Breast epithelium (tissue), 4 donors: Measurements from ENCODE around the gene C11orf24. TPM values are rescaled to one million over a fixed set of nuclear protein-coding genes. Genes with fewer than 3 reads are reported as not detected.
A peak's percentile ranks its signal among the peaks of the same experiment; 100 is the strongest.
"Not testable (repeated sequence)": the region's sequence is repeated elsewhere in the genome, so short reads cannot be mapped to it uniquely, and the experiment has no call there.

Experiments used
- DNase-seq, 2 donors: peaks; one replicate each; pipeline ENCODE4 v3.0.0-alpha.2; 2019; ENCODE audit warnings: low spot score in 2 of 2
- H3K27ac ChIP-seq, 2 donors: fragments of 200-600 bp; sonication (generic) in 1 of 2; one replicate each; pipeline ENCODE4 v1.5.1; 2016 to 2019; ENCODE audit warnings: mild to moderate bottlenecking in 1 of 2
- H3K27me3 ChIP-seq, 2 donors: fragments of 200-600 bp; sonication (generic) in 1 of 2; one replicate each; pipeline versions ENCODE4 v1.5.1 to v1.6.0; 2017 to 2019; ENCODE audit warnings: control low read depth in 1 of 2, mild to moderate bottlenecking in 1 of 2
- H3K36me3 ChIP-seq: fragments of 200-600 bp; one replicate; pipeline ENCODE4 v1.5.1; 2019
- H3K4me1 ChIP-seq, 2 donors: fragments of 200-600 bp; sonication (generic); one replicate each; pipeline ENCODE4 v1.5.1; 2016 to 2019; ENCODE audit warnings: control low read depth in 1 of 2
- H3K4me3 ChIP-seq, 3 donors: fragments of 200-600 bp; sonication (generic); 1 replicate in 2 of 3; 2 replicates in 1 of 3; pipeline ENCODE4 v1.5.1; 2016 to 2019; ENCODE audit warnings: mild to moderate bottlenecking in 3 of 3, moderate library complexity in 2 of 3
- H3K9me3 ChIP-seq, 2 donors: fragments of 200-600 bp; sonication (generic) in 1 of 2; one replicate each; pipeline ENCODE4 v1.5.1; 2016 to 2019; ENCODE audit warnings: control low read depth in 1 of 2
- POLR2A ChIP-seq: fragments of 450-650 bp; IDR thresholded peaks from one replicate; pipeline ENCODE4 v1.6.1; 2016; ENCODE audit warnings: antibody characterized with exemption, mild to moderate bottlenecking, moderate library complexity
- POLR2AphosphoS5 ChIP-seq, 3 donors: sonication (generic); formaldehyde crosslinking; IDR thresholded peaks; one replicate each; pipeline ENCODE4 v1.6.1; 2017; ENCODE audit warnings: antibody characterized with exemption in 3 of 3
- intact Hi-C: fragments of 100-400 bp; cut with DNase I; formaldehyde crosslinking; loops from one replicate; pipeline ENCODE4 v1.15.1; 2023; ENCODE audit warnings: low total_unique reads
- total RNA-seq, 3 donors: library from RNA; depleted of rRNA; stranded (reverse); fragments of >200 nt; gene quantifications; one replicate each; pipeline ENCODE4 v1.1.0, GENCODE V29; 2016
- TF ChIP-seq, protein P1 (sequence below), 3 donors: fragments of 450-650 bp; IDR thresholded peaks; one replicate each; pipeline ENCODE4 v1.5.1; 2016 to 2017; ENCODE audit warnings: antibody characterized with exemption in 3 of 3, mild to moderate bottlenecking in 3 of 3, moderate library complexity in 3 of 3

The C11orf24 gene
- total RNA-seq, 3 donors from 2014 or later: 11.4 to 22.7 (median 12.5) TPM

DNA sequence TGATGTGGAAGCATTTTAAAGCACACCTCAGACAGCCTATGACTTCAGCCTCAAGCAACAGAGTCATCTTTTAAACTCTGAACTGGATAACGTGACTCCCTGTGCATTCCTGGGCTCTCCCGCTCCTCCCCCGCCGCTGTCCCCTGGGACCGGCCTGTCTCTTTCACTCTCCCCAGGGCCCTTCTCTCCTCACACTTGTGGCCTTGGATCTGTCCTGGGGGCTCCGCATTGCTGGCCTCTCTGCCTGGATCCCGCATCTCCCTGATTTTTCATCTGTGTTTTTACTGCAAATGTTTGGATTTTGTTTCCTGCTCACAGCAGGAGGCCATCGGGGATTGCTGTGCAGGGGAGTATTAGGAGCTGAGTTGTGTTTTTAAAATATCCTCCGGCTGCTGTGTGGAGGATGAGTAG is 15.4 kb downstream of the C11orf24 start:
- intact Hi-C loops: loop anchor here (5.0 kb wide), 1 partner anchor 41 kb away; no protein-coding TSS in a partner anchor
- Histone ChIP-seq H3K4me3 (peak overlapping the region in 1 of 3 donors; percentile 4), H3K36me3 (no peaks in the 10 kb centered on the region), H3K4me1 (no peaks in the 10 kb centered on the region), H3K9me3 (no peaks in the 10 kb centered on the region), H3K27me3 (no peaks in the 10 kb centered on the region), H3K27ac (peak overlapping the region in 1 of 2 donors; percentile 13)
- no peak for DNase-seq
- TF ChIP-seq, protein P1, sequence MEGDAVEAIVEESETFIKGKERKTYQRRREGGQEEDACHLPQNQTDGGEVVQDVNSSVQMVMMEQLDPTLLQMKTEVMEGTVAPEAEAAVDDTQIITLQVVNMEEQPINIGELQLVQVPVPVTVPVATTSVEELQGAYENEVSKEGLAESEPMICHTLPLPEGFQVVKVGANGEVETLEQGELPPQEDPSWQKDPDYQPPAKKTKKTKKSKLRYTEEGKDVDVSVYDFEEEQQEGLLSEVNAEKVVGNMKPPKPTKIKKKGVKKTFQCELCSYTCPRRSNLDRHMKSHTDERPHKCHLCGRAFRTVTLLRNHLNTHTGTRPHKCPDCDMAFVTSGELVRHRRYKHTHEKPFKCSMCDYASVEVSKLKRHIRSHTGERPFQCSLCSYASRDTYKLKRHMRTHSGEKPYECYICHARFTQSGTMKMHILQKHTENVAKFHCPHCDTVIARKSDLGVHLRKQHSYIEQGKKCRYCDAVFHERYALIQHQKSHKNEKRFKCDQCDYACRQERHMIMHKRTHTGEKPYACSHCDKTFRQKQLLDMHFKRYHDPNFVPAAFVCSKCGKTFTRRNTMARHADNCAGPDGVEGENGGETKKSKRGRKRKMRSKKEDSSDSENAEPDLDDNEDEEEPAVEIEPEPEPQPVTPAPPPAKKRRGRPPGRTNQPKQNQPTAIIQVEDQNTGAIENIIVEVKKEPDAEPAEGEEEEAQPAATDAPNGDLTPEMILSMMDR (IDR thresholded peaks at IDR 0.05): no peak
- TF ChIP-seq POLR2A: no peak
- TF ChIP-seq POLR2AphosphoS5 (IDR thresholded peaks at IDR 0.05): no peak

DNA sequence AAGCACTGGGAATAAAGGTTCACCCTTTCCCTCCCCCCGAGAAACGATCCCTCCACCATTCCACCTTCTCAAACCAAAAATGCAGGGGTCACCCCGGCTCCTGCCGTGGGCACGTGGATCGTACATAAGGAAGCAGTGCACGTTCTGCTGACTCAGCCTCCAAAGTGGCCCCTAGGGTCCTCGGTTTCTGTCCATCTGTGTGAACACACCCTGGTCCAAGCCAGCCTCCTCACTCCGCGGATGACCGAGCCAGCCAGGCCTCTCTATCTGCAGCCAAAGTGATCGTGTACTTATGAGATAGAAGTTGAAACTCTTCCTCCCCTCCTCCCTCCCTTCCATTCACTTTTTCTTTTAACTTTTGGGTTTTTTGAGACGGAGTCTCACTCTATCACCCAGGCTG is 16.2 kb downstream of the C11orf24 start:
- H3K27me3 ChIP-seq: no peaks in the 10 kb centered on the region
- H3K36me3 ChIP-seq: no peaks in the 10 kb centered on the region
- TF ChIP-seq POLR2A (no peak), POLR2AphosphoS5 (IDR thresholded peaks at IDR 0.05) (no peak)
- TF ChIP-seq, protein P1 (IDR thresholded peaks at IDR 0.05): no peak
- no peaks in the 10 kb centered on the region for H3K4me1 ChIP-seq
- intact Hi-C loops: loop anchor here (5.0 kb wide), 1 partner anchor 42 kb away; no protein-coding TSS in a partner anchor
- H3K4me3 ChIP-seq: no peak overlapping the region
- H3K27ac ChIP-seq: no peak overlapping the region
- no peaks in the 10 kb centered on the region for H3K9me3 ChIP-seq
- no peak for DNase-seq

DNA sequence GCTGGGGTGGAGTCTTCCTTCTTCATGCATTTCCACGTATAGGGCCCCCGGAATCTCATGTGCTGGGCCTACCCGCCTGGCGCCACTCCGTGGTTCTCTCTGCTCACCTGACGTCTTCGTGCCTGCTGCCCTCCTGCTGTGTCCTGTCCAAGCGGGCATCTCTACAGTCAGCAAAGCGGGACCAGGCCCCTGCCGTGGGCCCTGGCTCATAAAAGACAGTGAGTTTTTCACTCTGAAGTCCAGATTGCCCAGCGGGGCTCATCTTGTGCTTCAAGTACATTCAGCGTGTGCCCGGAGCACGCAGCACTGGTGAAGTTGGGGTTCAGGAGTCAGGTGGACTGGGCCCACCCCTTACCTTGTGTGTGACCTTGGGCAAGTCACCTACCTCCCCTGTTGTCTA is 17.4 kb downstream of the C11orf24 start:
- Histone ChIP-seq H3K36me3 (no peaks in the 10 kb centered on the region), H3K27me3 (no peaks in the 10 kb centered on the region), H3K4me3 (no peak overlapping the region), H3K27ac (no peak overlapping the region), H3K4me1 (no peaks in the 10 kb centered on the region), H3K9me3 (no peaks in the 10 kb centered on the region)
- DNase-seq: no peak
- TF ChIP-seq POLR2A (no peak), POLR2AphosphoS5 (IDR thresholded peaks at IDR 0.05) (no peak)
- TF ChIP-seq, protein P1 (IDR thresholded peaks at IDR 0.05): no peak
- intact Hi-C loops: loop anchor here (1.0 kb wide), 1 partner anchor 193 kb away; no protein-coding TSS in a partner anchor

DNA sequence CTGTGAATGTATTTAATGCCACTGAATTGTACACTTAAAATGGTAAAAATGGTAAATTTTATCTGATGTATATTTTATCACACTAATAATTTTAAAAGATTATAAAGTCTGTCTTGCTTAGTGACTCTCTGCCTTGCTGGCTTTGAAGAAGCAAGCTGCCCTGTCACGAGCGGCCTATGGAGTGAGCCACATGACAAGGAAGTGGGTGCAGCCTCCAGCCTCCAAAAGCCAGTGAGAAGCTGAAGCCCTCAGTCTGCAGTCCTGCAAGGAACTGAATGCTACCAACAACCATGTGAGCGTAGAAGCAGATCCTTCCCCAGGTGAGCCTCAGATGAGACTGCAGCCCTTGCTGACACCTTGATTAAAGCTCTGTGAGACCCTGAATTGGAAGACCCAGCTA is 20.0 kb downstream of the C11orf24 start:
- intact Hi-C loops: no loop called here
- Histone ChIP-seq H3K4me1 (no peaks in the 10 kb centered on the region), H3K36me3 (no peaks in the 10 kb centered on the region), H3K4me3 (no peak overlapping the region), H3K27me3 (no peaks in the 10 kb centered on the region), H3K9me3 (no peaks in the 10 kb centered on the region), H3K27ac (no peak overlapping the region)
- TF ChIP-seq POLR2AphosphoS5 (IDR thresholded peaks at IDR 0.05): no peak
- TF ChIP-seq, protein P1 (IDR thresholded peaks at IDR 0.05): no peak
- no peak for DNase-seq

DNA sequence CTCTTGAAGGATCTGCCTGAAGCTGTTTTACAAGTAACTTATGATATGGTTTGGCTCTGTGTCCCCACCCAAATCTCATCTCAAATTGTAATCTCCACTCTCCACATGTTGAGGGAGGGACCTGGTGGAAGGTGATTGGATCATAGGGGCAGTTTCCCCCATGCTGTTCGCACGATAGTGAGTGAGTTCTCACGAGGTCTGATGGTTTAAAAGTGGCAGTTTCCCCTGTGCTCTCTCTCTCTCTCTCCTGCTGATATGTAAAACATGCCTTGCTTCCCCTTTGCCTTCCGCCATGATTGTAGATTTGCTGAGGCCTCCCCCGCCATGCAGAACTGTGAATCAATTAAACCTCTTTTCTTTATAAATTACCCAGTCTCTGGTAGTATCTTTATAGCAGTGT is 26.9 kb downstream of the C11orf24 start:
- H3K27me3 ChIP-seq, H3K4me3 ChIP-seq, DNase-seq, intact Hi-C loops, H3K9me3 ChIP-seq, H3K27ac ChIP-seq, H3K4me1 ChIP-seq, H3K36me3 ChIP-seq: not testable (repeated sequence)

DNA sequence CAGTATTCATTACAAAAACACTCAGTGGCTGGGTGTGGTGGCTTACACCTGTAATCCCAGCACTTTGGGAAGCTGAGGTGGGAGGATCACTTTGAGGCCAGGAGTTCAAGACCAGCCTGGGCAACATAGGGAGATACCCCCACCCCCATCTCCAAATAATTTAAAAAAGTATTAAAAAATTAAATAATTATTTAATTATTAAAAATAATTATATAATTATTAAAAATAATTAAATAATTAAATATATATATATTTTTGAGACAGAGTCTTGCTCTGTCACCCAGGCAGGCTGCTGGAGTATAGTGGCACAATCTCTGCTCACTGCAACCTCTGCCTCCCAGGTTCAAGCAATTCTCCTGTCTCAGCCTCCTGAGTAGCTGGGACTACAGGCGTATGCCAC is 27.9 kb downstream of the C11orf24 start:
- DNase-seq, H3K27me3 ChIP-seq, H3K9me3 ChIP-seq, intact Hi-C loops, H3K36me3 ChIP-seq, H3K27ac ChIP-seq, H3K4me3 ChIP-seq, H3K4me1 ChIP-seq: not testable (repeated sequence)
